ENCODE results near the gene SHOX.
"Not testable (repeated sequence)": the region's sequence is repeated elsewhere in the genome, so short reads cannot be mapped to it uniquely, and the experiment has no call there.

Gene SHOX

DNA sequence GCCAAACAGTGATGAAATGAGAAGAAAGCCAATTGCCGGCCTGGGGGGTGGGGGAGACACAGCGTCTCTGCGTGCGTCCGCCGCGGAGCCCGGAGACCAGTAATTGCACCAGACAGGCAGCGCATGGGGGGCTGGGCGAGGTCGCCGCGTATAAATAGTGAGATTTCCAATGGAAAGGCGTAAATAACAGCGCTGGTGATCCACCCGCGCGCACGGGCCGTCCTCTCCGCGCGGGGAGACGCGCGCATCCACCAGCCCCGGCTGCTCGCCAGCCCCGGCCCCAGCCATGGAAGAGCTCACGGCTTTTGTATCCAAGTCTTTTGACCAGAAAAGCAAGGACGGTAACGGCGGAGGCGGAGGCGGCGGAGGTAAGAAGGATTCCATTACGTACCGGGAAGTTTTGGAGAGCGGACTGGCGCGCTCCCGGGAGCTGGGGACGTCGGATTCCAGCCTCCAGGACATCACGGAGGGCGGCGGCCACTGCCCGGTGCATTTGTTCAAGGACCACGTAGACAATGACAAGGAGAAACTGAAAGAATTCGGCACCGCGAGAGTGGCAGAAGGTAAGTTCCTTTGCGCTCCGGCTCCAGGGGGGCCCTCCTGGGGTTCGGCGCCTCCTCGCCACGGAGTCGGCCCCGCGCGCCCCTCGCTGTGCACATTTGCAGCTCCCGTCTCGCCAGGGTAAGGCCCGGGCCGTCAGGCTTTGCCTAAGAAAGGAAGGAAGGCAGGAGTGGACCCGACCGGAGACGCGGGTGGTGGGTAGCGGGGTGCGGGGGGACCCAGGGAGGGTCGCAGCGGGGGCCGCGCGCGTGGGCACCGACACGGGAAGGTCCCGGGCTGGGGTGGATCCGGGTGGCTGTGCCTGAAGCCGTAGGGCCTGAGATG lies at the start of gene SHOX:
Gene SHOX (plus strand): TSS at position 180 of the 885 bp plus-strand sequence. CDS start 107 bp downstream, at position 287.
- no peak for DNase-seq

DNA sequence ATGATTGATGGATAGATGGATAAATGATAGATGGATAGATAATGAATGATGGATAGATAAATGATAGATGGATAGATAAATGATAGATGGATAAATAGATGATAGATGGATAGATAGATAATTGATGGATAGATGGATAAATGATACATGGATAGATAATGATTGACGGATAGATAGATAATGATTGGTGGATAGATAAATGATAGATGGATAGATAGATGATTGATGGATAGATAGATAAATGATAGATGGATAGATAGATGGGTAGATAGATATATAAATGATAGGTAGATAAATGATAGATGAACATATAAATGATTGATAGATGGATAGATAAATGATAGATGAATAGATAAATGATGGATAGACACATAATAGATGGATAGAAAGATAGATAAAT lies 49.5 kb upstream of the SHOX start:
- no peak for DNase-seq

DNA sequence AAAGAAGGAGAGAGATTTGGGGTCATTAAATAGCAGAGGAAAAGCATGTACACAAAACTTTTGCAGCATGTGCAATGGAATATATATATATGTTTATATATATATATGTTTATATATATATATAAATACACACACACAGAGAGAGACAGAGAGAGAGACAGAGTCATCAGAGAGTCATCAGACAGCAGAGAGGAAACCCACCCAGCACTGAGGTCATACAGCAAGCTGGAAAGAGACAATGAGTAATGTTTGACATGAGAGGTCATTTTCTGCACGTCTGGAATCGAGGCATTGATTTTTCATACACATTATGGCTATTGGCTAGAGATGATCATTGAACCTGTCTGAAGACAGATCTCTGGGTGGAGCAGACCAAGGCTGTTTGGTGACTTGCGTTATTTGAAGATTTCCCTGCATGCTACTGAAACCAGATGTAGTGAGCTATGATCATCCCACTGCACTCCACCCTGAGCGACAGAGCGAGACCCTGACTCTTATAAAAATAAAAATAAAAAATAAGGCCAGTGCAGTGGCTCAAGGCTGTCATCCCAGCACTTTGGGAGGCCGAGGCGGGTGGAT lies 48.8 kb upstream of the SHOX start:
- no peak for DNase-seq

DNA sequence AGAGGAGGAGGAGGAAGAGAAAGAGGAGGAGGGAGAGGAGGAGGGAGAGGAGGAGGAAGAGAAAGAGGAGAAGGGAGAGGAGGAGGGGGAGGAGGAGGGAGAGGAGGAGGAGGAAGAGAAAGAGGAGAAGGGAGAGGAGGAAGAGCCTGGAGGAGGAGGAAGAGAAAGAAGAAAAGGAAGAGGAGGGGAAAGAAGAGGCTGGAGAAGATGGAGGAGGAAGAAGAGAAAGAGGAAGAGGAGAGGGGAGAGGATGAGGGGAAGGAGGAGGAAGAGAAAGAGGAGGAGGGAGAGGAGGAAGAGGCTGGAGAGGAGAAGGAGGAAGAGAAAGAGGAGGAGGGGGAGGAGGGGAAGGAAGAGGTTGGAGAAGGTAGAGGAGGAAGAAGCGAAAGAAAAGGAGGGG lies 46.0 kb upstream of the SHOX start:
- no peak for DNase-seq

DNA sequence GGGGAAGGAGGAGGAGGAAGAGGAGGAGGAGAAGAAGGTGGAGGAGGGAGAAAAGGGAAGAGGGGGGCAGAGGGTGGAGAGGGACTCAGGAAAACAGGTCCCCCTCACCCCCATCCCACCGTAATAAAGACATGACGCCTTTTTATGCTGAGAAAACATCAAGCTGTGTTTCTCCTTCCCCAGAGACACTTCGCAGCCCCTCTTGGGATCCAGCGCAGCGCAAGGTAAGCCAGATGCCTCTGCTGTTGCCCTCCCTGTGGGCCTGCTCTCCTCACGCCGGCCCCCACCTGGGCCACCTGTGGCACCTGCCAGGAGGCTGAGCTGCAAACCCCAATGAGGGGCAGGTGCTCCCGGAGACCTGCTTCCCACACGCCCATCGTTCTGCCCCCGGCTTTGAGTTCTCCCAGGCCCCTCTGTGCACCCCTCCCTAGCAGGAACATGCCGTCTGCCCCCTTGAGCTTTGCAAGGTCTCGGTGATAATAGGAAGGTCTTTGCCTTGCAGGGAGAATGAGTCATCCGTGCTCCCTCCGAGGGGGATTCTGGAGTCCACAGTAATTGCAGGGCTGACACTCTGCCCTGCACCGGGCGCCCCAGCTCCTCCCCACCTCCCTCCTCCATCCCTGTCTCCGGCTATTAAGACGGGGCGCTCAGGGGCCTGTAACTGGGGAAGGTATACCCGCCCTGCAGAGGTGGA lies 45.3 kb upstream of the SHOX start:
- no peak for DNase-seq

DNA sequence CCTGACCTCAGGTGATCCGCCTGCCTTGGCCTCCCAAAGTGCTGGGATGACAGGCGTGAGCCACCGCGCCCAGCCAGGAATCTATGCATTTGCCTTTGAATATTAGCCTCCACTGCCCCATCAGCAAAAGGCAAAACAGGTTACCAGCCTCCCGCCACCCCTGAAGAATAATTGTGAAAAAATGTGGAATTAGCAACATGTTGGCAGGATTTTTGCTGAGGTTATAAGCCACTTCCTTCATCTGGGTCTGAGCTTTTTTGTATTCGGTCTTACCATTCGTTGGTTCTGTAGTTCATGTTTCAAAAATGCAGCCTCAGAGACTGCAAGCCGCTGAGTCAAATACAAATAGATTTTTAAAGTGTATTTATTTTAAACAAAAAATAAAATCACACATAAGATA lies 44.2 kb upstream of the SHOX start:
- no peak for DNase-seq

DNA sequence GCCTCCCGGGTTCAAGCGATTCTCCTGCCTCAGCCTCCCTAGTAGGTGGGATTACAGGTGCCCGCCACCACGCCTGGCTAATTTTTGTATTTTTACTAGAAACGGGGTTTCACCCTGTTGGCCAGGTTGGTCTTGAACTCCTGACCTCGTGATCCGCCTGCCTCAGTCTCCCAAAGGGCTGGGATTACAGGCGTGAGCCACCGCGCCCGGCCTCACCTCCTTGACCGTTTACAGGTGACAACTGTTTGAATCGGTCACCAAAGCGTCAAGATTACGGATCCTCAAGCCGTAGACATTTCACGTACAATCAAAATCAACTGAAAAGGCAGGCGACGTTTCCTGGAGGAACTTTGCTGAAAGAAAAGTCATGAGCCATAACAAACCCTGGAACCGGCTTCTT lies 41.3 kb upstream of the SHOX start:
- not testable (repeated sequence) for DNase-seq

DNA sequence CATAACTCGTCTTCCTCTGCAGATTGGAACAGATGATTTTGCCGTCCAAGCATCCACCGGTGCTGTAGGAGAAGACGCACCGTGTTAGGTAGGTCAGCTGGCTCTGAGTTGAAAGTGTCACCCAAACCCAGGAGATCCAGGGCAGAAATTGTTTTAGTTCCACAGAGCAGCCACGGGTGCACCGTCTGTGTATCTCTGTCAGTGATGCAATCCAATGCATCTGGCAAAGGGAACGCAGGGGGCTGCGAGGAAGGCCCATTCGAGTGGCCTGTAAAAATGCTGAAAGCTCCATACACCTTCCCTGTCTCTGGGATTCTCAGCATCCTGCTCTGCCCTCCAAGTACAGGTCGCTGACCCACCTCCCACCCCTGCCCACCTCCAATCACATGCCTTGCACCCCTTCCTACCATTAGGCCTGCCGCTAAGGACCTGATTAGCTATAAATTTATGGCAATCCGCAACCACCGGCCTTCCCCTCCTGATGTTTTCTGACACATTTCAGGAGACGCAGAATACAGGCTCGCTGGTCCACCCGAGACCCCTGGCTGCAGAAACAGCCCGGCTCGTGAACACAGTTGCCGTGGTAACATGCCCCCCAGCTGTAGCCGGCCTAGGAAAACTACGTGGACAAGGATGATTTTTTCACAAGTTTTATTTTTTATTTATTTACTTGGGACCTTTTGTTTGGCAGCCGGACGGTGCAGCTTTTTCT lies 39.7 kb upstream of the SHOX start:
- no peak for DNase-seq

DNA sequence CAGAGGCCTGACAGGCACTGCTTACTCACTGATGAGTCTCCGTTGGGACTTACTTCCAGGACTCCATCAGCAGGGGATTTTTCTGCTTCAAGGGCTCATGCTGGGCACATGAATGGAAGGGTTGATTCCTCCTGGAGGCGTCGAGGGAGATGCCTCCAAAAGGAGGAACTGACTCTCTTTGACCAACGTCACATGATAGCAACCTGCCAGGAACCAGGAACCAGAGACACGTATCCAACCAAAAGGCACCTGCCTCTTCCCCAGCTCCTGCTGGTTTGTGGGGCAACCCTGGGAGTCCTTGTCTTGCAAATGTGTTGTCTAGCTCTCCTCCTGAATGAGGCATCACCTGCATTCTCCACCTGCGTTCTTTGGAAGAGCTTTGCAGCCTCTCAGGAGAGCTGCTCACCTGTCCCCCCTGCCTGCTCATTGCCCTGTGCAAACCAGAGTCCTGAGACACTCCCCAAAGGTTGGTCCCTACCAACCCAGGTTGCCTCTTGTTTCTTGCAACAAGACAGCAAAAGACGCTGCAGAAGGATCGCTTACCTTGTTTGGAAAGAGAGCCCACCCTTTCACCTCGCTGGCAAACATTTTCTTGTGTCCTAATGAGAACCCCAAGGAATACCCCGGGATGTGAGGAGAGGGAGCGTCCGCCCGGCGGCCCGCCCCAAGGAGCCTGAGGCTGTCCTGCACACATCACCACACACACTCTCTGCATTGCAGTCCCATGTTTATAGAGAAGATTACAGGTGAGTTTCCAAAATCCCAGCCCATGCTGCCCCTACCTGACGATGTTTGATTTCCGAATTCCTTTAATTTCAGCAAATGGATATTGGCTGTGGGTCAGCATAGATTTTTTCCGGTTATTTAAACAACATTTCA lies 30.5 kb upstream of the SHOX start:
- no peak for DNase-seq

DNA sequence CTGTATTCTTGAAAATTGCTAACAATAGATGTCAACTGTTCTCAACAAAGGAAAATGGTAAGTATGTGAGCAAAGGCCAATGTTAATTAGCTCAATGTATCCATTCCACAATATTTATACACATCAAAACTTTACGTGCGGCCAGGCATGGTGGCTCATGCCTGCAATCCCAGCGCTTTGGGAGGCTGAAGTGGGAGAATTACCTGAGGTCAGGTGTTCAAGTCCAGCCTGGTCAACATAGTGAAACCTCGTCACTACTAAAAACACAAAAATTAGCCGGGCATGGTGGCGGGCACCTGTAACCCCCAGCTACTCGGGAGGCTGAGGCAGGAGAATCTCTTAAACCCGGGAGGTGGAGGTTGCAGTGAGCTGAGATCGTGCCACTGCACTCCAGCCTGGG lies 27.6 kb upstream of the SHOX start:
- not testable (repeated sequence) for DNase-seq

DNA sequence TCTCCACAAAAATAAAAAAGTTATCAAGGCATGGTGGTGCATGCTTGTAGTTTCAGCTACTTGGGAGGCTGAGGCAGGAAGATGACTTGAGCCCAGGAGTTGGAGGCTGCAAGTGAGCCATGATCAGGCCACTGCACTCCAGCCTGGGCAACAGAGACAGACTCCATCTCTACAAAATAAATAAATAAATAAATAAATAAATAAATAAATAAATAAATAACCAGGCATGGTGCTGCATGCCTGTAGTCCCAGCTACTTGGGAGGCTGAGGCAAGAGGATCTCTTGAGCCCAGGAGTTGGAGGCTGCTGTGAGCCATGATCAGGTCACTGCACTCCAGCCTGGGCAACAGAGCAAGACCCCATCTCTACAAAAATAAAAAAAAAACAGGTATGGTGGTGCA lies 26.0 kb upstream of the SHOX start:
- DNase-seq, result not testable (repeated sequence)

DNA sequence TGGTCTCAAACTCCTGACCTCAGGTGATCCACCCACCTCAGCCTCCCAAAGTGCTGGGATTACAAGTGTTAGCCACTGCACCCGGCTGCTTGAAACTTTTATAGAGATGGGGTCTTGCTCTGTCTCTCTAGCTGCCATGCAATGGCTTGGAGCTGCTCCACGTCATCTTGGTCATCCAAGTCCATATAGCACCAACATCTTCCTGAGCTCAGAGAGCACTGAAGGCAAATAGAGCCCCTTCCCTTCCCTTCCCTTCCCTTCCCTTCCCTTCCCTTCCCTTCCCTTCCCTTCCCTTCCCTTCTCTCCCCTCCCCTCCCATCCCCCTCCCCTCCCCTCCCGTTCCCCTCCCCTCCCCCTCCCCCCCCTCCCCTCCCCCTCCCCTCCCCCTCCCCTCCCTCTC lies 22.5 kb upstream of the SHOX start:
- DNase-seq, result not testable (repeated sequence)

DNA sequence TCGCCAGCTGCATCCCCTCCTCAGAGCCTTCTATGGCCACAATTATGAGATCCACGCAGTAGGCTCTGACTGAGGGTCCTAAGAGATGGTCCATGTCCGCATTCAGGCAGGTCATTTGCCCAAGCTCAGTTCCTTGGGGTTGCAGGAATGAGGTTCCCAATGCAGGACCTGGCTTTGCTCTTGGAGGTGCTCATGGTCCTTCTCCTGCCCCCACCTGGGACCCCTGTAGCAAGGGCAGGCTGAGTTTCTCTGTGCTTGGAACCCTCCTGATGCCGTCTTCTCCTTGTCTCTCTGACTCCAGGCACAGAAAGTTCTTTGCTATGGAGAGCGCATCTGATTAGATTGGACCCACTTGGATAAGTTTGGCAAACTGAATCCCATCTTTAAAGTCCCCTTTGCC lies 16.5 kb upstream of the SHOX start:
- DNase-seq, result no peak

DNA sequence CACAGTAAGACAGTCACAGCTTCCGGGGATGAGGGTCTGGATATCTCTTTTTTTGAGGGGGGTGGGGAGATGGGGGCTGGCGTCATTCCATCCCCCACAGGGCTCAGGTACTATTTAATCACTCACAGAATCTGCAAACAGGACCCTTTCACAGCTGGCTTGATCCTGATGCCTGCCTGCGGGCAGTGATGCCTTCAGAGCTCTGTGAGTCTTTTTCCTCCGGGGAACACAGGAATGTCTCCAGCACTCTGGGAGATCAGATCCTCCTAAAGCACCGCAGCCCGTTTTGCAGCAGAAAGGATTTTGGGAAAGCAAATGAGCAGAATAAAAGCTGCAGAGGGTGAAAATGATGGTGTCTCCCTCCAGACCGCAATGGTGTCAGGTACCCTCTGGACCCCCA lies 13.2 kb upstream of the SHOX start:
- DNase-seq, result no peak

DNA sequence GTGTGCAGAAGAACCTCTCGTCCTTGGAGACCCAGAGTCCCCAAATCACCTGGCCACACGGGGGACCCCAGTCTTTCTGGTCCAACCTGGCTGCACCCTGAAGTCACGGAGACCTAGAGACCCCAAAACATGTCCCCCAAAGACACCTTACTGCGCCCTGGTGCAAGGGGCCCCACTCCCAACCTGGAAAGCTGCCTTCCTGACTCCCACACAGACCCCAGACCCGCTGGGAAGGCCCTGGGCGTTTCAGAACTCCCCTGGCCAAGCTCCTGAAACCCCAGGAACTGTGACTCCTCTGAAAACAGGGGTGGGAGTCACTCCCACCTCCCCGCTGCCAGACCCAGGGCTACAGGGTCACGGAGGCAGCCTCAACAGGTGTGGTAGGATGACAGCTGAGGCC lies 12.7 kb upstream of the SHOX start:
- no peak for DNase-seq

DNA sequence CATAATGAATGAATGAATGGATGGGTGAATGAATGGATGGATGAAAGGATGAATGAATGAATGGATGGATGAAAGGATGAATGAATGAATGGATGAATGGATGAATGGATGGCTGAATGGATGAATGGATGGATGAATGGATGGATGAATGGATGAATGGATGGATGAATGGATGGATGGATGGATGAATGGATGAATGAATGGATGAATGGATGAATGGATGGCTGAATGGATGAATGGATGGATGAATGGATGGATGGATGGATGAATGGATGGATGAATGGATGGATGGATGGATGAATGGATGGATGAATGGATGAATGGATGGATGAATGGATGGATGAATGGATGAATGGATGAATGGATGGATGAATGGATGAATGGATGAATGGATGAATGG lies 12.3 kb upstream of the SHOX start:
- DNase-seq, result not testable (repeated sequence)

DNA sequence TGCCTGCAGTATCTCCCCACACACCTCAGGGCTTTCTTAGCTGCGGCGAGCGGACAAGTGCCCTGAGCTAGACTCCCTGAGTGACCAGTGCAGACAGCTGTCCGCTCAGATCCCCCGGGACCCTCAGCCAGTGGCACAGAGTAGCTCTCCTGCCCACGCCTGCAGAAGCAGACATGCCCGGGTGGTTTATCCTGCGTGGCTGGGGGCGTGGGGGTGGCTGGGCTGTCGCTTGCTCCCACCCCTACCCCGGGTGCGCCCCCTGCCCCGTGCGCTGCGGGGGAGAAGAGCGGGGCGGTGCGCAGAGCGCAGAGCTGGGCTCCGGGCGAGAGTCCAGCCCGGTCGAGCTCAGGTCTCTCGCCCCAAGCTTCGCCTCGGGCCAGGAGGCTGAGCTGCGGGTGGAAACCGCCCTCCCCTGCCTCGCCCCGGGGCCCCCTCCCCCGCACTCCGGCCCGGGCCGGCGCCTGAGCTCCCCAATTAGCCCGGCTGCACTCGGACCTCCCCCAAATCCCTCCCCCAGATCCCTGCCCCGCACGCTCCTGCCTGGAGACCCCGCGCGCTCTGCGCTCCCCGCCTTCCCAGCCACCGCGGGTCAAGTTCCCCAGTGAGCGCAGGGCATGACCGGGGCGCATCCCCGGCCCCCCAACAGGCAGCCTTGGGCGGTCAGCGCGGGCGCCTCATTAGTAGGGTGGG lies 11.7 kb upstream of the SHOX start:
- no peak for DNase-seq

DNA sequence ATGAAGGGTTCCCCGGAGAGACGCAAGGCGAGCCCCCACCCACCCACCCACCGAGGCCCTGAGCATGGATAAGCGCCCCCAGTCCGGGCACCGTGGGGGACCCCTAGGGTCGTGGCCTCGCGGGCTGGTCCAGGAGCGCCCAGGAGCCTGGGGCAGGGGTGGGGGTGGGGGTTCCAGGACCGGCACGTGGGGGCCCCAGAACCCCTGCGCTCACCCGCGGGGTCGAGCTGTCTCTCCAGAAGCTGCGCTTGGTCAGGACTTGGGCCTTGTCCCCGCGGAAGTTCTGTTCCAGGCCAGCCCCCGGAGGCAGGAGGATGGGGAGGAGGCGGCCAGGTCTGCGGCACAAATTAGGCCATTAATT lies 11.2 kb upstream of the SHOX start:
- DNase-seq, result no peak

DNA sequence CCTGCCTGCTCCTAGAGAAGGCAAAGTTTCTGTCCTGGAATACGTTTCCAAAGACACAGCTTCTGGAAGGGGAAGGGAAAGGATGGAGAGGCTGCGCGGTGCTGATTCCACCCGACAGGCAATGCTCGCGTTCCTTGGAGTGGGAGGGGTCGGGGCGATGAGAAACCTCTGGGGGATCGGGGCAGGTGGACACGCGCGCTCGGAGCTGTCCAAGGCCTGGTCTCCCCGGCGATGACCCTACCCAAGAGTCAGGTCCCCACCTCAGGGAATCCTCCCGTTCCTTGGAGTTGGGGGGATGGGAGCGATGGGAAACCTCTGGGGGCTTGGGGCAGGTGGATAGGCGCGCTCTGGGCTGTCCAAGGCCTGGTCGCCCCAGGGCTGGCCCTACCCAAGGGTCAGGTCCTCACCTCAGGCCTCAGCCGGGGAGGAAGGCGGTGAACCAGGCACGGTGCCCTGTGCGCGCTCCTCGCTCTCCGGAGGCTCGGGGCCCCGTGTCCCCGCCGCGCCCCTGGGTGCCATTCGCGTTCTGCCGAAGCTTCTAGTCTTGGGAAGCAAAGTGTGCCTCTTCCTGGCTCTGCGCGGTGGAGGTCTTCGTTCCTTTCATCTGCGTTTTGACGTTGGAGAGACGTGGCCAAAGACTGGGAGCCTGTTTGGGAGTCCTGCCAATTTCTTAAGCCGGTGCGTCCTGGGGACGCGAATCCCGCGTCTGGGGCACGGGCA lies 10.6 kb upstream of the SHOX start:
- DNase-seq, result no peak

DNA sequence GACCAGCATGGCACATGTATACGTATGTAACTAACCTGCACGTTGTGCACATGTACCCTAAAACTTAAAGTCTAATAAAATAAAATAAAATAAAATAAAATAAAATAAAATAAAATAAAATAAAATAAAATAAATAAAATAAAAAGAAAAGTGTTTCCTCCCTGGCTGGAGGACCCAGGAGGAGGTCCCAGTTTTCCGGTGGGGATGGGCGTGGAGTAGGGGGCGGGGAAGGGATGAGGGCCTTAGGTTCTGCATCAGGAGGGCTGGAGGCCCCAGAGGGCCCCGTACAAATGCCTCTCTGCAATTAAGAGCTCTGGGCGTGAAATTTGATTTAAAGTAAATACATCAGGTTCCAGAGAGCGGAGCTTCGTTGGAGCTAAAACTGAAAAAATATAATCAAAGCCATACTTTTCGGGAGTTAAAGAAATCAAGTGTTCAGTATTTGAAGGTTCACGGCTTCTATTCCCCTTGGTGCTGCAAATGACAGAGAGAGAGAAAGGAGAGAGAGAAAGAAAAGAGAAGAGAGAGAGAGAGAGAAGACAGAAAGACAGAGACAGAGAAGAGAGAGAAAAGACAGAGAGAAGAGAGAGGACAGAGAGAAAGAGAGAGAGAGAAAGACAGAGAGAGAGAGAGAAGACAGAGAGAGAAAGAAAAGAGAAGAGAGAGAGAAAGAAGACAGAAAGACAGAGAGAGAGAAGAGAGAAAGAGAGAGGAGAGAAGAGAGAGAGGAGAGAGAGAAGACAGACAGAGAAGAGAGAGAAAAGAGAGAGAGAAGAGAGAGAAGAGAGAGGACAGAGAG lies 8.7 kb upstream of the SHOX start:
- DNase-seq, result no peak
